ENCODE measurements around the gene ARHGEF4. TPM values are rescaled to one million over a fixed set of nuclear protein-coding genes. Genes with fewer than 3 reads are reported as not detected.

Gene ARHGEF4
- total and polyA plus RNA-seq, 7 donors, result 1.7 to 32.4 (median 17.2) TPM; not detected in 1

DNA sequence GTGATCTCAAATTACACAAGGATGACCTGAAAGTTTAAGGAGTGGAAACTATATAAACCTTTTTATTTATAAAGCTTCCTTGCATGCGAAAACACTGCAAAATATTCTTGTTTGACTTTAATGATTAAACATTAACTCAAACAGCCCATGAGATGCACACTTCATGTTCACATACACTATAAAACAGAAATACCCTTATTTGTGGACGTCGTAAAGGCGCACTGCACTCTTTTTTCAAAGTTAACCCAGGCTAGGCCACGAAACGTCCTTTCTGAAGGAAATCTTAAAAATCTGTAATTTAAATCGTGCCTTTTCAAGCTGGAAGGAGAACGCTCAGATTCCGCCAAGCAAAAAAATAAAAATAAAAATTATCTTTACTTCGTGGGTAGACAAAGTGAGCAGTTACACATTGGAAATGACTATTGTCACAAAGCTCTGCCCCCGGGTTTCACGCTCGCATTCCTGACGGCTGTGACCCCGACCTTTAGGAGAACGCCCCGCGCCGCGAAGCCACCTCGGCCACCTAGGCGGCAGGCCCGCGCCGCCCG lies 255.8 kb downstream of the ARHGEF4 start:
- Histone ChIP-seq H3K27ac (peak overlapping the region; percentile 89 to 96 (median 96)), H3K9me3 (no peaks in the 10 kb centered on the region), H3K4me3 (peak overlapping the region; percentile 56 to 82 (median 76)), H3K36me3 (peaks cover 0 to 18% (median 7%) of the 10 kb centered on the region in 4 donors), H3K4me1 (peaks cover 0 to 23% (median 18%) of the 10 kb centered on the region in 4 donors), H3K27me3 (no peaks in the 10 kb centered on the region)
- intact Hi-C loops (cut with DNase I), result no loop called here
- TF ChIP-seq POLR2A (IDR thresholded peaks at IDR 0.05), result no peak
- no peak for TF ChIP-seq EP300 (IDR thresholded peaks at IDR 0.05)
- no peak for TF ChIP-seq POLR2AphosphoS5 (IDR thresholded peaks at IDR 0.05)
- no peak for TF ChIP-seq CTCF (IDR thresholded peaks at IDR 0.05)
- no peak for DNase-seq
- 1 to 2% methylated on average over 26 of the region's 26 CpGs for WGBS, 2 donors

GRCh38 chr2:131093006-131093695 lies 256.4 kb downstream of the ARHGEF4 start, which contains the start of gene FAM168B:
Gene FAM168B (minus strand): TSS chr2:131093460. CDS start chr2:131082646, 10,814 bp downstream.
- TF ChIP-seq CTCF (IDR thresholded peaks at IDR 0.05) (no peak), POLR2A (IDR thresholded peaks at IDR 0.05) (peak in 1 of 2 donors; percentile 57), EP300 (IDR thresholded peaks at IDR 0.05) (no peak), POLR2AphosphoS5 (IDR thresholded peaks at IDR 0.05) (peak; percentile 55 to 93 (median 80))
- WGBS, 2 donors, result 1% methylated on average over 107 of the region's 107 CpGs
- peak; percentile 93 for DNase-seq
- H3K4me1 ChIP-seq, result peaks cover 0 to 23% (median 18%) of the 10 kb centered on the region in 4 donors
- peaks cover 0 to 11% (median 4%) of the 10 kb centered on the region in 4 donors for H3K36me3 ChIP-seq
- intact Hi-C loops (cut with DNase I), result no loop called here
- no peaks in the 10 kb centered on the region for H3K9me3 ChIP-seq
- H3K27ac ChIP-seq, result peak within 1 kb of the TSS; percentile 89 to 96 (median 96)
- H3K4me3 ChIP-seq, result peak within 1 kb of the TSS; percentile 56 to 82 (median 76)
- no peaks in the 10 kb centered on the region for H3K27me3 ChIP-seq

- TF ChIP-seq POLR2A (IDR thresholded peaks at IDR 0.05) (peak in 1 of 2 donors; percentile 10), CTCF (IDR thresholded peaks at IDR 0.05) (no peak)
- H3K27ac ChIP-seq, result peak overlapping the region; percentile 89 to 96 (median 96)
- 2 to 8% methylated on average over 37 of the region's 37 CpGs for WGBS, 2 donors
- peaks cover 0 to 23% (median 18%) of the 10 kb centered on the region in 4 donors for H3K4me1 ChIP-seq
- peaks cover 0 to 4% (median under 1%) of the 10 kb centered on the region in 4 donors for H3K36me3 ChIP-seq
- no peaks in the 10 kb centered on the region for H3K9me3 ChIP-seq
- H3K4me3 ChIP-seq, result peak overlapping the region; percentile 56 to 82 (median 76)
- no peak for DNase-seq
- H3K27me3 ChIP-seq, result no peaks in the 10 kb centered on the region
- intact Hi-C loops (cut with DNase I), result loop anchor here (1.0 kb wide), 1 partner anchor 11 kb away; the partner anchor contains the start of gene PLEKHB2
Measured at GRCh38 chr2:131093696-131094462, 257.2 kb downstream of the ARHGEF4 start.

- Histone ChIP-seq H3K9me3 (no peaks in the 10 kb centered on the region), H3K27me3 (no peaks in the 10 kb centered on the region), H3K36me3 (no peaks in the 10 kb centered on the region), H3K4me1 (peaks cover 0 to 23% (median 18%) of the 10 kb centered on the region in 4 donors), H3K4me3 (no peak overlapping the region), H3K27ac (peak overlapping the region in 2 of 4 donors; percentile 96)
- 38 to 69% methylated on average over 22 of the region's 22 CpGs for WGBS, 2 donors
- TF ChIP-seq EP300 (IDR thresholded peaks at IDR 0.05) (no peak), POLR2A (IDR thresholded peaks at IDR 0.05) (no peak), CTCF (IDR thresholded peaks at IDR 0.05) (no peak), POLR2AphosphoS5 (IDR thresholded peaks at IDR 0.05) (no peak)
- DNase-seq, result no peak
- intact Hi-C loops (cut with DNase I), result loop anchor here (1.0 kb wide), 1 partner anchor 11 kb away; the partner anchor contains the start of gene PLEKHB2
Measured at GRCh38 chr2:131094463-131095281, 258.0 kb downstream of the ARHGEF4 start.

Measured in sigmoid colon (tissue), 7 donors.